ENCODE results near the gene KRTAP20-4. TPM values are rescaled to one million over a fixed set of nuclear protein-coding genes. Genes with fewer than 3 reads are reported as not detected.

The KRTAP20-4 gene
- total and polyA plus RNA-seq, 10 donors: not detected

DNA sequence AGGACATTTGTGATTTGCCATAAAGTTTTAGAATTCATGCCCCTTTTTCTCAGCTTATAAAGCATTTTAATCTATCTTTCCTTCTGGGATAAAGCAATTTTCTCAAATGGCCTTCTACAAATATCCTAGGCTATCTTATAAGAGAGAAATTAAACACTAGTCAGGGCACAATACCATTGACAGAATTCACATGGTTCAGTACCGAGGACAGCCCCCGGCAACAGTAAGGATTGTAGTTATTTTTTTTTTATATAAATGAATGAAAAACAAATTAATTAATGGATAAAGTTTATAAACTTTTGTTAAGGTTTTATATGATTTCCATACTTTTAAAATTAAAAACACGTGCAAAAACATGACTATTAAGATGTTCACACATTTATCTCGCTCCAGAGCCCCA, 7.7 kb downstream of the KRTAP20-4 start:
- Histone ChIP-seq H3K4me1 (no peaks in the 10 kb centered on the region), H3K4me3 (no peak overlapping the region), H3K9me3 (peaks cover 0 to 40% (median 10%) of the 10 kb centered on the region in 8 donors), H3K27me3 (replicated peaks in 1 of 7) (no peaks in the 10 kb centered on the region), H3K36me3 (no peaks in the 10 kb centered on the region), H3K27ac (no peak overlapping the region)
- intact Hi-C loops (cut with DNase I; ENCODE audit: low total_unique reads): no loop called here
- no peak for DNase-seq
- TF ChIP-seq POLR2A (IDR thresholded peaks at IDR 0.05): no peak
- no peak for TF ChIP-seq POLR2AphosphoS5 (IDR thresholded peaks at IDR 0.05)
- no peak for TF ChIP-seq CTCF (IDR thresholded peaks at IDR 0.05 in 8 of 11, conservative IDR thresholded peaks at IDR 0.05 in 3 of 11)
- 74 to 87% (median 83%) methylated on average over 4 of the region's 4 CpGs for WGBS, 5 donors

- peaks cover 0 to 30% (median 10%) of the 10 kb centered on the region in 8 donors for H3K9me3 ChIP-seq
- no peak overlapping the region for H3K27ac ChIP-seq
- TF ChIP-seq POLR2AphosphoS5 (IDR thresholded peaks at IDR 0.05): no peak
- TF ChIP-seq POLR2A (IDR thresholded peaks at IDR 0.05): no peak
- TF ChIP-seq CTCF (IDR thresholded peaks at IDR 0.05 in 8 of 11, conservative IDR thresholded peaks at IDR 0.05 in 3 of 11): no peak
- H3K4me3 ChIP-seq: no peak overlapping the region
- WGBS, 5 donors: 36 to 75% (median 48%) methylated on average over 1 of the region's 1 CpG
- DNase-seq: no peak
- no peaks in the 10 kb centered on the region for H3K27me3 ChIP-seq (replicated peaks in 1 of 7)
- no peaks in the 10 kb centered on the region for H3K4me1 ChIP-seq
- H3K36me3 ChIP-seq: no peaks in the 10 kb centered on the region
- intact Hi-C loops (cut with DNase I; ENCODE audit: low total_unique reads): no loop called here
Observed at GRCh38 chr21:30629200-30629599, 8.8 kb downstream of the KRTAP20-4 start.

- H3K4me3 ChIP-seq: no peak within 1 kb of the TSS
- intact Hi-C loops (cut with DNase I; ENCODE audit: low total_unique reads): no loop called here
- no peaks in the 10 kb centered on the region for H3K4me1 ChIP-seq
- 81 to 100% (median 95%) methylated on average over 1 of the region's 1 CpG for WGBS, 5 donors
- TF ChIP-seq CTCF (IDR thresholded peaks at IDR 0.05 in 8 of 11, conservative IDR thresholded peaks at IDR 0.05 in 3 of 11) (no peak), POLR2AphosphoS5 (IDR thresholded peaks at IDR 0.05) (no peak), POLR2A (IDR thresholded peaks at IDR 0.05) (no peak)
- no peaks in the 10 kb centered on the region for H3K27me3 ChIP-seq (replicated peaks in 1 of 7)
- DNase-seq: no peak
- no peak within 1 kb of the TSS for H3K27ac ChIP-seq
- H3K36me3 ChIP-seq: no peaks in the 10 kb centered on the region
- peaks cover 0 to 9% (median 0%) of the 10 kb centered on the region in 8 donors for H3K9me3 ChIP-seq
Observed at GRCh38 chr21:30634906-30635305, 14.5 kb downstream of the KRTAP20-4 start, which contains the start of gene KRTAP20-2. Gene KRTAP20-2 (plus strand): TSS chr21:30635206. CDS start chr21:30635264, 58 bp downstream.

DNA sequence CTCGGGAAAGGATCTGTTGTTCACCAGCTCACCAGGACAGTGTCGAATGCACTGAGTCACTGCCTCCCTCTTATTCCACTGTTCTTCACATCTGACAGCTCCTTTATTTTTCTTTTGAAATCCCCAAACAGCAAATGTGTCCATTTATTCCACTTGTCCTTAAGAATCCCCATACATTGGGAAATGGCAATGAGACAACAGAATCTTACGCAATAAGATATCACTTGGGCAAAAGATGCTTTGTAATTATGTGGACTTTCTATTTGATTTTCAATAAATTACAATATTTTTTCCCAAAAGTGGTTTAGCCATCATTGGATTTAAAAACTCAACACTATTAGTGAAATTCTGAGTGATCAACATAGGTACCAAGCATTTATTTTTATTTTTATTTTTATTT, 18.3 kb downstream of the KRTAP20-4 start:
- H3K27ac ChIP-seq: no peak overlapping the region
- intact Hi-C loops (cut with DNase I; ENCODE audit: low total_unique reads): no loop called here
- no peak overlapping the region for H3K4me3 ChIP-seq
- no peaks in the 10 kb centered on the region for H3K4me1 ChIP-seq
- no peak for TF ChIP-seq CTCF (IDR thresholded peaks at IDR 0.05 in 8 of 11, conservative IDR thresholded peaks at IDR 0.05 in 3 of 11)
- TF ChIP-seq POLR2A (IDR thresholded peaks at IDR 0.05): no peak
- no peak for TF ChIP-seq POLR2AphosphoS5 (IDR thresholded peaks at IDR 0.05)
- H3K27me3 ChIP-seq (replicated peaks in 1 of 7): no peaks in the 10 kb centered on the region
- DNase-seq: no peak
- H3K36me3 ChIP-seq: no peaks in the 10 kb centered on the region
- 81 to 88% (median 87%) methylated on average over 3 of the region's 3 CpGs for WGBS, 5 donors
- H3K9me3 ChIP-seq: peaks cover 0 to 14% (median 0%) of the 10 kb centered on the region in 8 donors
